ENCODE data around the gene RUNX1.

RUNX1 gene

GRCh38 chr21:35048706-35049617 lies at the start of gene RUNX1:
Gene RUNX1 (minus strand): TSS chr21:35049302.
- no peak for DNase-seq (ENCODE audit: low spot score)

GRCh38 chr21:35097525-35097924 lies 48.4 kb upstream of the RUNX1 start:
- no peak for DNase-seq (ENCODE audit: low spot score)

GRCh38 chr21:35096959-35097358 lies 47.9 kb upstream of the RUNX1 start:
- DNase-seq (ENCODE audit: low spot score), result no peak

GRCh38 chr21:35095859-35096291 lies 46.8 kb upstream of the RUNX1 start:
- DNase-seq (ENCODE audit: low spot score), result no peak

GRCh38 chr21:35093514-35093913 lies 44.4 kb upstream of the RUNX1 start:
- no peak for DNase-seq (ENCODE audit: low spot score)

- no peak for DNase-seq (ENCODE audit: low spot score)
Observed at GRCh38 chr21:35091496-35091895, 42.4 kb upstream of the RUNX1 start.

- DNase-seq (ENCODE audit: low spot score), result no peak
Observed at GRCh38 chr21:35090403-35090802, 41.3 kb upstream of the RUNX1 start.

GRCh38 chr21:35088319-35088771 lies 39.2 kb upstream of the RUNX1 start:
- DNase-seq (ENCODE audit: low spot score), result no peak

- no peak for DNase-seq (ENCODE audit: low spot score)
Observed at GRCh38 chr21:35086357-35086756, 37.3 kb upstream of the RUNX1 start.

- no peak for DNase-seq (ENCODE audit: low spot score)
Observed at GRCh38 chr21:35084869-35085268, 35.8 kb upstream of the RUNX1 start.

GRCh38 chr21:35083246-35083645 lies 34.1 kb upstream of the RUNX1 start:
- DNase-seq (ENCODE audit: low spot score), result no peak

- no peak for DNase-seq (ENCODE audit: low spot score)
Observed at GRCh38 chr21:35081861-35082260, 32.8 kb upstream of the RUNX1 start.

GRCh38 chr21:35079181-35079580 lies 30.1 kb upstream of the RUNX1 start:
- DNase-seq (ENCODE audit: low spot score), result no peak

GRCh38 chr21:35077975-35078374 lies 28.9 kb upstream of the RUNX1 start:
- no peak for DNase-seq (ENCODE audit: low spot score)

- no peak for DNase-seq (ENCODE audit: low spot score)
Observed at GRCh38 chr21:35077466-35077865, 28.4 kb upstream of the RUNX1 start.

GRCh38 chr21:35075546-35075945 lies 26.4 kb upstream of the RUNX1 start:
- no peak for DNase-seq (ENCODE audit: low spot score)

- DNase-seq (ENCODE audit: low spot score), result no peak
Observed at GRCh38 chr21:35072960-35073359, 23.9 kb upstream of the RUNX1 start.

GRCh38 chr21:35072557-35072956 lies 23.5 kb upstream of the RUNX1 start:
- DNase-seq (ENCODE audit: low spot score), result no peak

GRCh38 chr21:35071347-35071746 lies 22.2 kb upstream of the RUNX1 start:
- no peak for DNase-seq (ENCODE audit: low spot score)

GRCh38 chr21:35070436-35070835 lies 21.3 kb upstream of the RUNX1 start:
- DNase-seq (ENCODE audit: low spot score), result no peak

GRCh38 chr21:35066824-35067223 lies 17.7 kb upstream of the RUNX1 start:
- DNase-seq (ENCODE audit: low spot score), result no peak

GRCh38 chr21:35063428-35064172 lies 14.5 kb upstream of the RUNX1 start:
- no peak for DNase-seq (ENCODE audit: low spot score)

GRCh38 chr21:35062016-35062415 lies 12.9 kb upstream of the RUNX1 start:
- no peak for DNase-seq (ENCODE audit: low spot score)

Data from cerebellar cortex (tissue), 1 donor.